Subcutaneous abdominal adipose tissue (tissue), 5 donors: ENCODE measurements around the gene FBXL19.

ENCODE experiments used
- H3K27ac ChIP-seq: one replicate; pipeline ENCODE4 v1.7.0; 2013; ENCODE audit warnings: low read depth, mild to moderate bottlenecking, inconsistent platforms, low read length, moderate library complexity
- H3K27me3 ChIP-seq, 5 donors: one replicate each; pipeline ENCODE4 v1.7.0; 2013; ENCODE audit warnings: low read length in 5 of 5, inconsistent platforms in 1 of 5; ENCODE audit not compliant: control insufficient read depth in 5 of 5, insufficient read depth in 4 of 5
- H3K36me3 ChIP-seq, 5 donors: one replicate each; pipeline ENCODE4 v1.7.0; 2013; ENCODE audit warnings: low read length in 5 of 5; ENCODE audit not compliant: control insufficient read depth in 5 of 5, insufficient read depth in 5 of 5
- H3K4me1 ChIP-seq, 5 donors: one replicate each; pipeline ENCODE4 v1.7.0; 2013; ENCODE audit warnings: low read length in 5 of 5, mild to moderate bottlenecking in 3 of 5, moderate library complexity in 1 of 5; ENCODE audit not compliant: control insufficient read depth in 5 of 5, insufficient read depth in 5 of 5
- H3K4me3 ChIP-seq, 5 donors: one replicate each; pipeline ENCODE4 v1.7.0; 2013; ENCODE audit warnings: low read length in 5 of 5, low read depth in 1 of 5
- H3K9ac ChIP-seq, 5 donors: one replicate each; pipeline ENCODE4 v1.7.0; 2013; ENCODE audit warnings: low read length in 5 of 5, mild to moderate bottlenecking in 4 of 5, moderate library complexity in 3 of 5
- H3K9me3 ChIP-seq, 5 donors: one replicate each; pipeline ENCODE4 v1.7.0; 2013; ENCODE audit warnings: low read length in 5 of 5; ENCODE audit not compliant: control insufficient read depth in 5 of 5
- donor health status: healthy.
- donor health status: healthy.
- donor health status: healthy.
- donor health status: healthy.
- donor health status: healthy.

The FBXL19 gene

GRCh38 chr16:30977502-30977901 lies 54.1 kb downstream of the FBXL19 start:
- H3K4me1 ChIP-seq, result peaks cover 0 to 1% (median under 1%) of the 10 kb centered on the region in 5 donors
- no peak overlapping the region for H3K9ac ChIP-seq
- H3K4me3 ChIP-seq, result no peak overlapping the region
- no peaks in the 10 kb centered on the region for H3K27me3 ChIP-seq
- H3K36me3 ChIP-seq, result peaks cover 0 to 96% (median 83%) of the 10 kb centered on the region in 5 donors
- H3K9me3 ChIP-seq, result no peaks in the 10 kb centered on the region
- H3K27ac ChIP-seq, result no peak overlapping the region

- H3K36me3 ChIP-seq, result peaks cover 0 to 96% (median 80%) of the 10 kb centered on the region in 5 donors
Measured at GRCh38 chr16:30979170-30980022, 56.0 kb downstream of the FBXL19 start.

GRCh38 chr16:30980023-30980371 lies 56.6 kb downstream of the FBXL19 start:
- Histone ChIP-seq H3K4me3 (no peak overlapping the region), H3K27ac (no peak overlapping the region), H3K9me3 (no peaks in the 10 kb centered on the region), H3K27me3 (no peaks in the 10 kb centered on the region), H3K9ac (no peak overlapping the region), H3K4me1 (peaks cover 0 to 15% (median 6%) of the 10 kb centered on the region in 5 donors), H3K36me3 (peaks cover 0 to 92% (median 78%) of the 10 kb centered on the region in 5 donors)

More at GRCh38 chr16:30979170-30980022, 56.0 kb downstream of the FBXL19 start:
- H3K9me3 ChIP-seq, result no peaks in the 10 kb centered on the region
- no peak overlapping the region for H3K9ac ChIP-seq
- no peaks in the 10 kb centered on the region for H3K27me3 ChIP-seq
- peaks cover 0 to 12% (median 4%) of the 10 kb centered on the region in 5 donors for H3K4me1 ChIP-seq
- H3K27ac ChIP-seq, result no peak overlapping the region
- no peak overlapping the region for H3K4me3 ChIP-seq

- no peak overlapping the region for H3K4me3 ChIP-seq
- H3K9me3 ChIP-seq, result no peaks in the 10 kb centered on the region
- no peak overlapping the region for H3K27ac ChIP-seq
- H3K4me1 ChIP-seq, result peaks cover 1 to 20% (median 10%) of the 10 kb centered on the region in 5 donors
- H3K36me3 ChIP-seq, result peaks cover 0 to 88% (median 76%) of the 10 kb centered on the region in 5 donors
- H3K27me3 ChIP-seq, result no peaks in the 10 kb centered on the region
- no peak overlapping the region for H3K9ac ChIP-seq
Measured at GRCh38 chr16:30980434-30980833, 57.1 kb downstream of the FBXL19 start.

- peaks cover 0 to 83% (median 71%) of the 10 kb centered on the region in 5 donors for H3K36me3 ChIP-seq
- no peak overlapping the region for H3K9ac ChIP-seq
- H3K4me1 ChIP-seq, result peaks cover 2 to 25% (median 15%) of the 10 kb centered on the region in 5 donors
- no peak overlapping the region for H3K27ac ChIP-seq
- H3K27me3 ChIP-seq, result no peaks in the 10 kb centered on the region
- no peaks in the 10 kb centered on the region for H3K9me3 ChIP-seq
- H3K4me3 ChIP-seq, result no peak overlapping the region
Measured at GRCh38 chr16:30980959-30981358, 57.6 kb downstream of the FBXL19 start.

- peak overlapping the region in 1 of 5 donors; percentile 25 for H3K9ac ChIP-seq
- H3K27ac ChIP-seq, result peak overlapping the region; percentile 50
- H3K9me3 ChIP-seq, result no peaks in the 10 kb centered on the region
- H3K4me3 ChIP-seq, result peak overlapping the region in 1 of 5 donors; percentile 6
- H3K36me3 ChIP-seq, result peaks cover 0 to 76% (median 61%) of the 10 kb centered on the region in 5 donors
- H3K27me3 ChIP-seq, result no peaks in the 10 kb centered on the region
- H3K4me1 ChIP-seq, result peaks cover 3 to 38% (median 20%) of the 10 kb centered on the region in 5 donors
Measured at GRCh38 chr16:30982548-30983288, 59.3 kb downstream of the FBXL19 start.

GRCh38 chr16:30983289-30983889 lies 60.0 kb downstream of the FBXL19 start:
- Histone ChIP-seq H3K9ac (peak overlapping the region in 1 of 5 donors; percentile 25), H3K27ac (peak overlapping the region; percentile 50), H3K27me3 (no peaks in the 10 kb centered on the region), H3K36me3 (peaks cover 0 to 77% (median 62%) of the 10 kb centered on the region in 5 donors), H3K4me3 (peak overlapping the region in 1 of 5 donors; percentile 6), H3K9me3 (no peaks in the 10 kb centered on the region), H3K4me1 (peaks cover 3 to 38% (median 20%) of the 10 kb centered on the region in 5 donors)

GRCh38 chr16:30983898-30984610 lies 60.7 kb downstream of the FBXL19 start:
- Histone ChIP-seq H3K4me1 (peaks cover 3 to 38% (median 20%) of the 10 kb centered on the region in 5 donors), H3K4me3 (no peak overlapping the region), H3K27me3 (no peaks in the 10 kb centered on the region), H3K9ac (no peak overlapping the region), H3K36me3 (peaks cover 0 to 73% (median 57%) of the 10 kb centered on the region in 5 donors), H3K27ac (peak overlapping the region; percentile 50), H3K9me3 (no peaks in the 10 kb centered on the region)

GRCh38 chr16:30984669-30985400 lies 61.5 kb downstream of the FBXL19 start, which contains the start of gene HSD3B7:
TSS of gene HSD3B7 (plus strand) at chr16:30985207. CDS start at chr16:30985659, 452 bp downstream.
- H3K4me3 ChIP-seq, result peak within 1 kb of the TSS; percentile 64 to 75 (median 69)
- H3K4me1 ChIP-seq, result peaks cover 3 to 38% (median 20%) of the 10 kb centered on the region in 5 donors
- H3K36me3 ChIP-seq, result peaks cover 0 to 66% (median 50%) of the 10 kb centered on the region in 5 donors
- H3K27me3 ChIP-seq, result no peaks in the 10 kb centered on the region
- peak within 1 kb of the TSS; percentile 69 for H3K27ac ChIP-seq
- no peaks in the 10 kb centered on the region for H3K9me3 ChIP-seq
- H3K9ac ChIP-seq, result peak within 1 kb of the TSS in 4 of 5 donors; percentile 43 to 77 (median 59)
